ENCODE measurements around the gene BBS5.
"Not testable (repeated sequence)": the region's sequence is repeated elsewhere in the genome, so short reads cannot be mapped to it uniquely, and the experiment has no call there.

The BBS5 gene

DNA sequence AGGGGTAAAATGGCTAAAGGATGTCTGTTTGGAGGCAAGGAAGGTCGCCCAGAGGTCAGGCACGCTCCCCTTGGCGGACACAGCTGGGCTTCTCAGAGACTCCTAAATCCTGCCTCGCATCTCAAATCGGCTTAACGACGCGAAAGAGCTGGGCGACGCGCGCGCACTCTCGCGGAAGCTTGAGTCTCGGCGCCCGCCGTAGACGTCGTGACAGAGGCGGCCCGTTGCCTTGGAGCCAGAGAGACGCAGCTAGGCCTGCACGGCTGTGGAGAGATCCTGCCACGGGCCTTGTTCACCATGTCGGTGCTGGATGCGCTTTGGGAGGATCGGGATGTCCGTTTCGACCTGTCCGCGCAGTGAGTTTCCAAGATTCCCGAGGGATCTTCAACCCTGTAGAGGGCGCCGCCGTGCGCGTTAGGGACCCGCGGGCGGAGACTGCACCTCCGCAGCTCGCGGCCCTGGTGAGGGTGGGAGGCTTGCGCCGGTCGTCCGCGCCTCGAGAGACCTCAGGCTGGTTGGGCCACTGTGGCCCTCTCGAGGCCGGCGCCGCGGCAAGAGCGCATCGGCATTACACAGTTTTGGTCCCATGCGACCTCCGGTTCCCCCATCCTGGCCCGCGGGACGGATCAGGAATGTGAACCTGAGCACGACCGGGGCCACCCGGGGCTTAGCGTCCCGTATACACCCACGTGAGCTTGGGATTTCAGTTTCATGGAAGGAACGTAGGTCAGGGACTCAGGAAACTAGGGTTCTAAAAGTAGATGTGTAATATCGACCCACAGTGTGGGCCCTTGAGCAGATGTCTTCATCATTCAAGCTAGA, at the start of gene BBS5:
TSS of gene BBS5 (plus strand) at position 238 of the 822 bp plus-strand sequence. CDS start at position 298, 60 bp downstream.
- peak; percentile 90 for DNase-seq (ENCODE audit: low spot score)

DNA sequence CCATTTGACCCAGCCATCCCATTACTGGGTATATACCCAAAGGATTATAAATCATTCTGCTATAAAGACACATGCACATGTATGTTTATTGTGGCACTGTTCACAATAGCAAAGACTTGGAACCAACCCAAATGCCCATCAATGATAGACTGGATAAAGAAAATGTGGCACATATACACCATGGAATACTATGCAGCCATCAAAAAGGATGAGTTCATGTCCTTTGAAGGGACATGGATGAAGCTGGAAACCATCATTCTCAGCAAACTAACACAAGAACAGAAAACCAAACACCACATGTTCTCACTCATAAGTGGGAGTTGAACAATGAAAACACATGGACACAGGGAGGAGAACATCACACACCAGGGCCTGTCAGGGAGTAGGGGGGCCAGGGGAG, 47.5 kb upstream of the BBS5 start:
- DNase-seq (ENCODE audit: low spot score) = not testable (repeated sequence)

DNA sequence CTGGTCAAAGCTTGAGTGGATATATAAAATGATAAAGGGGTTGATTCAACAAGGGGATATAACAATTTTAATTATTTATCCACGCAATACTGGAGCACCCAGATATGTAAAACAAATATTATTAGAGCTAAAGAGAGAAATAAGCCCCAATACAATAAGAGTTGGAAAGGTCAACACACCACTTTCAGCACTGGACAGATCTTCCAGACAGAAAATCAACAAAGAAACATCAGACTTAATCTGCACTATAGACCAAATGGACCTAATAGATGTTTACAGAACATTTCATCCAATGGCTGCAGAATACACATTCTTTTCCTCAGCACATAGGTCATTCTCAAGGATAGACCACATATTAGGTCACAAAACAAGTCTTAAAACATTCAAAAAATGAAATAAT, 45.1 kb upstream of the BBS5 start:
- DNase-seq (ENCODE audit: low spot score) = not testable (repeated sequence)

GRCh38 chr2:169438466-169439072, 40.7 kb upstream of the BBS5 start:
- DNase-seq (ENCODE audit: low spot score) = no peak

DNA sequence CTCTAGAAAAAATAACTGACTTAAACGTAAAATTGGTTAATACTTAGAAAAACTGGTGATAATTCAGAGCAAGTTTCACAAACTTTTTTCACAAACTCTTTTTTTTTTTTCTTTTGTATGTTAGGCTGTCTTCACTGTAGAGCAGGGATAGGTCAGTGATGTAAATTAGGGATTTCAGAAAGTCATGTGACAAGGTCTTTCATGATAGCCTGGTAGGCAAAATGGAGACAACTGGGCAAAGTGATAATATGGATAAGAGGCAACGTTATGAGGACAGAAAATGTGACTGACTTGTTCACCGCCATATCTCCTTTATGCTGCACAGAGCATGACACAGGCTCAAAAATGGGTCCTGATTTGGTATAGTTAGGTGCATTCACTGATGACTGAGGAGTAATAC, 39.4 kb upstream of the BBS5 start:
- DNase-seq (ENCODE audit: low spot score) = no peak

DNA sequence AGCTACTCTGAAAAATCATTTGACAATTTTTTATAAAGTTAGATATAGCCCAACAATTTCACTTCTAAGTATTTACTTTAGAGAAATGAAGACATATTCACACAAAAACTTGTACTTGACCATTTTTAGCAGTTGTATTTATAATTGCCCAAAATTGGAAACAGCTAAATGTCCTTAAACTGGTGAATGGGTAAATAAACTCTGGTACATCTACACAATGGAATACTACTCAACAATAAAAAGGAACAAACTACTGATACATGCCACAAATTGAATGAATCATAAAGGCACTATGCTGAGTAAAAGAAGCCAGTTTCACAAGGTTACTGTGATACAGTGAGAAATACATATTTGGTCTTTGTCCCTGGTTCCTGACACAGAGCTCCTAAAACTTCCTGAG, 32.8 kb upstream of the BBS5 start:
- DNase-seq (ENCODE audit: low spot score) = no peak

DNA sequence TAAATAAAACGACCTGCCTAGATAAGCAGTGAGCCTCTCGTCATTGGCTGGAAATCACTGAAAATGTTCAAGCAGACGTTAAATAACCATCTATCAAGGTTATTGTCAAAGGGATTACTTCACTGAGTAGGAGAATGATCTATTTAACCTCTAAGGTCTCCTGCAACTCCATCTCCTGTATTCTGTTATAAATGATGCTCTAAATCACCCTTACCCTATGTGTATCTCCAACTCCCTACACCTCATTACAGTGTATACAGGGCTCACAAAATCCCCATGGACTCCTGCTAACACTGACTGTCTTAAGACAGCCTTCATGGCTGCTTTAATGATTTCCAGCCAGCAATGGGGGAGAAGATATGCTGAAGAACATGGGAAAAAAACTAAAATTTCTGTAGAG, 31.0 kb upstream of the BBS5 start:
- no peak for DNase-seq (ENCODE audit: low spot score)

DNA sequence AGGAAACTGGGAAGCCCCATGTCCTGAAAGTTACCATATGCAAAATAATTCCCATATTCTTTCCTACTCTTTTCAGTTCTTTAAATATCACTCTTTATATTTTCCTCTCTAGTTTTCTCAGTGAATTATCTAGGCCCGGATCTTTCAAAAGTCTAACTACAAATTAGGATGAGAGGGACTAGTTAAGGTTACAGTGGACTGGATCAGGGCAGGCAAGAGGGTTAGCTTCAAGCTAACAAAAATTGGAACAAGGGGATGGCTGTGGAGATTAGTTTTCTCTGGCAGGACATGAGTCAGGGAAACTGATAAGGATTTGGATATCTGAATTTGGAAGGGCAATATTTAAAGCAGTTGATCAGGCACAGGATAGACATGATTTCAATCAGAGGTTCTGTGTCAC, 30.4 kb upstream of the BBS5 start:
- no peak for DNase-seq (ENCODE audit: low spot score)

DNA sequence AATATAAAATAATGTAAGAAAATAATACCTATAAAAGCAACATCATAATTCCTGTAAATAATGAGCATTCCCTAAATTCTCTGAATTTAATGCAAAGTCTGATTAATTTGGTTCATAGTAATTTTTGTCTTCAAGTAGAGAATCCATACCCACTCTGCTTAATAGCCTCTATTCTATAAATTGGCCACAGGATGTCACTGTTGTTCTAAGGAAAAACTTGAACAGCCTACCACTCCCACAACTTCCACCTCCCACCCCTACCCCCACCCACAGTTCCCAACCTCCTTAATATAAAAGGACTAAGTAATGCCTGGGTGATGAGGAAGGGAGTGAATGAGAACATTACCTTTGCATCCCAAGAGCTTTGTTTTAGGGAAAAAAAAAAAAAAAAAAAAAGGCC, 27.2 kb upstream of the BBS5 start:
- no peak for DNase-seq (ENCODE audit: low spot score)

DNA sequence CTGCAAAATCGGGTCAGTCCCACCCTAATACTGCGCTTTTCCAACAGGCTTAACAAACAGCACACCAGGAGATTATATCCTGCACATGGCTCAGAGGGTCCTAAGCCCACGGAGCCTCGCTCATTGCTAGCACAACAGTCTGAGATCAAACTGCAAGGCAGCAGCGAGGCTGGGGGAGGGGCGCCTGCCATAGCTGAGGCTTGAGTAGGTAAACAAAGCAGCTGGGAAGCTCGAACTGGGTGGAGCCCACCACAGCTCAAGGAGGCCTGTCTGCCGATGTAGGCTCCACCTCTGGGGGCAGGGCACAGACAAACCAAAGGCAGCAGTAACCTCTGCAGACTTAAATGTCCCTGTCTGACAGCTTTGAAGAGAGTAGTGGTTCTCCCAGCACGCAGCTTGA, 26.2 kb upstream of the BBS5 start:
- DNase-seq (ENCODE audit: low spot score) = not testable (repeated sequence)

DNA sequence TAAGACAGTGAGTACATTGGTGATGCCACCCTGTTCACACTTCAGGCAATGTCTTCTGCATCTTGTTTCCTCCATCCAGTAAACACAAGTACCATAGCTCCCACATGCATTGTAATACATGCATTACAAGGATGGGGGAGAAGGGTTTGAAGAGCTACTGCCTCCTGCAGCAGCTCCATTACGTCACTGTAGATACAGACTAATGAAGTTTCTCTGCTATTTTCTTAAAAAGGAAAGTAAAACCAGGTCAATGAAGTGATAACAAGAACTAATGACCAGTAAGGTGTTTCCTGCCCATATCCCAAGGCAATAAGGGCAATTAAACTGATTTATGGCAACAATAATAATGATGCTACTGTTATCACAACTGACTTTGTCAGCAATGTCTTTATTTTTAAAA, 18.2 kb upstream of the BBS5 start:
- no peak for DNase-seq (ENCODE audit: low spot score)

- DNase-seq (ENCODE audit: low spot score) = no peak
Measured at GRCh38 chr2:169462896-169463695, 16.2 kb upstream of the BBS5 start.

DNA sequence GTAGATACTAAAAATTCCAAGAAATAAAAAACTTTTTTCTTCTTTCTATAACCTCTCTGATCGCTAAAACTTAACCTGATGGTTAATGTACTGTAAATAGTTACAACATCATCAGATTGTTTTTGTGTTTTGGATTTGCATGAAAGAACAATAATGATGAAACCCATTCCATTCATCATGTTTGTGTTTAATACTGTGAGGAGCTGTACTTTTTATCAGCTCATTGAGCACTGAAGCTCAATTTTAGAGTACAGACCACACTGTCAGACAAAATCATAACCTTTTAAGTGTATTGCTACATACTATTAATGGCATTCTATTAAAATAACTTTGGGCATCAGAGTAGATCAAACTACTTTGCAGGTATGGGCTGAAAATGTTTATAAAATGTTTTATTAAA, 14.8 kb upstream of the BBS5 start:
- DNase-seq (ENCODE audit: low spot score) = no peak

- no peak for DNase-seq (ENCODE audit: low spot score)
Measured at GRCh38 chr2:169464882-169465281, 14.4 kb upstream of the BBS5 start.

GRCh38 chr2:169468841-169469240, 10.5 kb upstream of the BBS5 start:
- no peak for DNase-seq (ENCODE audit: low spot score)

DNA sequence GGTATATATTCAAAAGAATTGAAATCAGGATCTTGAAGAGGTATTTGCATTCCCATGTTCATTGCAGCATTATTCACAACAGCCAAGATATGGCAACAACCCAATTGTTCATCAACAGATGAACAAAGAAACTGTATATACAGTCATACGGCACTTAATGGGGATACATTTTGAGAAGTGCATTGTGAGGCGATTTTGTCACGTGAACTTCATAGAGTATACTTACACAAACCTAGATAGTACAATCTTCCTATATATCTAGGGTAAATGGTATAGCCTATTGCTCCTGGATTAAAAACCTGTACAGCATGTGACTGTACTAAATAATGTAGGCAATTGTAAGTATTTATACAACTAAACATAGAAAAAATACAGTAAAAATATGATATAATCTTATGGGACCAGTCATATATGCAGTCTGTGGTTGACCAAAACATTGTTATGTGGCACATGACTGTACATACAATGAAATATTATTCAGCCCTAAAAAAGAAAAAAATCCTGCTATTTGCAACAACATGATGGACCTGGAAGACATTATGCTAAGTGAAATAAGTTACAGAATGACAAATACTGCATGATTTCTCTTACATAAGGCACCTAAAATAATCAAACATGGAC, 9.2 kb upstream of the BBS5 start:
- DNase-seq (ENCODE audit: low spot score) = no peak

GRCh38 chr2:169472249-169472648, 7.0 kb upstream of the BBS5 start:
- no peak for DNase-seq (ENCODE audit: low spot score)

GRCh38 chr2:169476459-169476858, 2.8 kb upstream of the BBS5 start:
- DNase-seq (ENCODE audit: low spot score) = no peak

GRCh38 chr2:169478339-169478738, 955 bp upstream of the BBS5 start:
- no peak for DNase-seq (ENCODE audit: low spot score)

GRCh38 chr2:169478745-169479256, 493 bp upstream of the BBS5 start:
- DNase-seq (ENCODE audit: low spot score) = no peak

- no peak for DNase-seq (ENCODE audit: low spot score)
Measured at GRCh38 chr2:169480079-169480465, 778 bp downstream of the BBS5 start.

DNA sequence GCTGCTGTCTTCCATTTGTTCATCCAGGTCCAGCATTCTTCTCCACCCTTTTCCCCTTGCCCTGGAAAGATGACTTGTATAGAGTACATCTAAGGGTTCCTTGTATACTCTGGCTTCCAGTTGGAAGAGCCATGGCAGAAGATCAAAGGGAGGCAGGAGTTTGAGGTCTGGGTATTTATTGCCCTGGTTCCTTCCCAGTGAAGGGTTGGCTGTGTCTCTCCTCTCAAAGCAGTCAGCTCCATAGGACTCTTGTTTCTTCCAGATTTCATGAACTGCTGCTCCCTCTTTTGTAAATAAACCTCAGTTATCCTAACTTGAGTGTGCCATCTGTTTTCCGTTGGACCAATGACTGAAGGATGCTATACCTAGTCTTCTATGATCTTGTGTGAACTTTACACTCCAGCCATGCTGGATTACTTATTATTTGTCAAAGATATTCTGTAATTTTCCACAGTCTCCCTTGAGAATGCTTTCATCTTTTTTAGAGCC, 6.4 kb downstream of the BBS5 start:
- DNase-seq (ENCODE audit: low spot score) = no peak

All from left forelimb (tissue), 1 donor.